Inferior parietal cortex (tissue), 1 donor: Measurements from ENCODE around the gene PDE7B.

ENCODE experiments used
- DNase-seq: peaks from one replicate; pipeline ENCODE4 v3.0.0-alpha.2; 2016; ENCODE audit errors: extremely low spot score

PDE7B gene

GRCh38 chr6:136069119-136069518, 217.6 kb downstream of the PDE7B start:
- DNase-seq = no peak

- DNase-seq = no peak
Measured at GRCh38 chr6:136070815-136071214, 219.3 kb downstream of the PDE7B start.

- no peak for DNase-seq
Measured at GRCh38 chr6:136072691-136073090, 221.2 kb downstream of the PDE7B start.

GRCh38 chr6:136073216-136073615, 221.7 kb downstream of the PDE7B start:
- no peak for DNase-seq

GRCh38 chr6:136076496-136076895, 225.0 kb downstream of the PDE7B start:
- DNase-seq = no peak

GRCh38 chr6:136077834-136078576, 226.5 kb downstream of the PDE7B start:
- no peak for DNase-seq

- DNase-seq = no peak
Measured at GRCh38 chr6:136079701-136080565, 228.4 kb downstream of the PDE7B start.

- no peak for DNase-seq
Measured at GRCh38 chr6:136083540-136083939, 232.0 kb downstream of the PDE7B start.

GRCh38 chr6:136084403-136084802, 232.9 kb downstream of the PDE7B start:
- DNase-seq = no peak

- no peak for DNase-seq
Measured at GRCh38 chr6:136085370-136086115, 234.0 kb downstream of the PDE7B start.

- peak; percentile 52 for DNase-seq
Measured at GRCh38 chr6:136086686-136087085, 235.2 kb downstream of the PDE7B start.

- no peak for DNase-seq
Measured at GRCh38 chr6:136087986-136088385, 236.5 kb downstream of the PDE7B start.

GRCh38 chr6:136088693-136089092, 237.2 kb downstream of the PDE7B start:
- no peak for DNase-seq

GRCh38 chr6:136089876-136090275, 238.4 kb downstream of the PDE7B start:
- DNase-seq = no peak

GRCh38 chr6:136090929-136091328, 239.4 kb downstream of the PDE7B start:
- DNase-seq = no peak

- DNase-seq = no peak
Measured at GRCh38 chr6:136092897-136093296, 241.4 kb downstream of the PDE7B start.

- DNase-seq = no peak
Measured at GRCh38 chr6:136093835-136094234, 242.3 kb downstream of the PDE7B start.

- DNase-seq = no peak
Measured at GRCh38 chr6:136094812-136095211, 243.3 kb downstream of the PDE7B start.

GRCh38 chr6:136095986-136096385, 244.5 kb downstream of the PDE7B start:
- DNase-seq = no peak

GRCh38 chr6:136102991-136103688, 251.6 kb downstream of the PDE7B start:
- no peak for DNase-seq

GRCh38 chr6:136103763-136104311, 252.3 kb downstream of the PDE7B start:
- peak; percentile 47 for DNase-seq
